GM18502 (cell line): ENCODE data around the gene GPRIN3.
"Not testable (repeated sequence)": the region's sequence is repeated elsewhere in the genome, so short reads cannot be mapped to it uniquely, and the experiment has no call there.

ENCODE experiments used
- ATAC-seq: cut with Tn5 transposase; IDR thresholded peaks from one replicate; pipeline ENCODE4 v1.9.1; 2021; ENCODE audit warnings: mild to moderate bottlenecking; ENCODE audit not compliant: unreplicated experiment, poor library complexity

The GPRIN3 gene

GRCh38 chr4:89226665-89227574, 80.7 kb downstream of the GPRIN3 start:
- ATAC-seq: peak; percentile 92

- peak; percentile 67 for ATAC-seq
Measured at GRCh38 chr4:89222170-89222569, 85.4 kb downstream of the GPRIN3 start.

GRCh38 chr4:89221167-89221867, 86.3 kb downstream of the GPRIN3 start:
- no peak for ATAC-seq

GRCh38 chr4:89218587-89218986, 89.0 kb downstream of the GPRIN3 start:
- no peak for ATAC-seq

- ATAC-seq: no peak
Measured at GRCh38 chr4:89217604-89218003, 90.0 kb downstream of the GPRIN3 start.

- no peak for ATAC-seq
Measured at GRCh38 chr4:89216866-89217265, 90.7 kb downstream of the GPRIN3 start.

GRCh38 chr4:89216422-89216821, 91.2 kb downstream of the GPRIN3 start:
- no peak for ATAC-seq

GRCh38 chr4:89215736-89216135, 91.9 kb downstream of the GPRIN3 start:
- no peak for ATAC-seq

- no peak for ATAC-seq
Measured at GRCh38 chr4:89214308-89214707, 93.3 kb downstream of the GPRIN3 start.

GRCh38 chr4:89213382-89213701, 94.3 kb downstream of the GPRIN3 start:
- ATAC-seq: no peak

GRCh38 chr4:89212666-89213381, 94.8 kb downstream of the GPRIN3 start:
- no peak for ATAC-seq

- ATAC-seq: no peak
Measured at GRCh38 chr4:89204624-89205023, 103.0 kb downstream of the GPRIN3 start.

GRCh38 chr4:89203902-89204301, 103.7 kb downstream of the GPRIN3 start:
- no peak for ATAC-seq

- ATAC-seq: not testable (repeated sequence)
Measured at GRCh38 chr4:89199394-89199793, 108.2 kb downstream of the GPRIN3 start.

- ATAC-seq: no peak
Measured at GRCh38 chr4:89197920-89198319, 109.7 kb downstream of the GPRIN3 start.

GRCh38 chr4:89196745-89197144, 110.9 kb downstream of the GPRIN3 start:
- no peak for ATAC-seq

GRCh38 chr4:89196056-89196674, 111.4 kb downstream of the GPRIN3 start:
- no peak for ATAC-seq

GRCh38 chr4:89193843-89194242, 113.8 kb downstream of the GPRIN3 start:
- no peak for ATAC-seq
